PC-3 (cell line): Measurements from ENCODE around the gene SPOP. TPM values are rescaled to one million over a fixed set of nuclear protein-coding genes. Genes with fewer than 3 reads are reported as not detected.

ENCODE experiments used
- ATAC-seq: fragments of 200-7000 bp; cut with Tn5 transposase; 2 replicates; pipeline ENCODE4 v1.9.1; 2020; ENCODE audit warnings: mild to moderate bottlenecking, moderate library complexity
- BruUV-seq: library from RNA; stranded (reverse); fragments of 400-500 nt; replicated peaks from 2 replicates; lab custom pipeline; 2021; lab: Mats Ljungman, UMichigan
- CTCF ChIA-PET: fragments of 300-600 bp; sonication (Branson Sonifier 250); formaldehyde crosslinking; loops from one replicate; lab custom pipeline; 2022; ENCODE audit warnings: antibody characterized with exemption; lab: Charles Lee
- POLR2A ChIA-PET: fragments of 300-600 bp; sonication (Branson Sonifier 250); formaldehyde crosslinking; loops from one replicate; lab custom pipeline; 2022; ENCODE audit warnings: antibody characterized with exemption; ENCODE audit not compliant: unreplicated experiment; lab: Charles Lee
- DNase-seq: peaks from one replicate; pipeline ENCODE4 v3.0.0-alpha.2; 2015
- H2AFZ ChIP-seq: fragments of 300-600 bp; sonication (generic); 2 replicates; pipeline ENCODE4 v1.6.0; 2016; ENCODE audit warnings: antibody characterized with exemption, low read length
- H3F3A ChIP-seq: fragments of 300-600 bp; sonication (generic); one replicate; pipeline ENCODE4 v1.6.0; 2017; ENCODE audit warnings: antibody characterized with exemption, low read length, control low read depth, mild to moderate bottlenecking; ENCODE audit not compliant: unreplicated experiment
- H3K27ac ChIP-seq: fragments of 300-600 bp; sonication (generic); 2 replicates; pipeline ENCODE4 v1.5.1; 2016; ENCODE audit warnings: mild to moderate bottlenecking, low read length
- H3K27me3 ChIP-seq: fragments of 300-600 bp; sonication (generic); 2 replicates; pipeline ENCODE4 v1.6.1; 2016; ENCODE audit warnings: low read length, mixed read lengths
- H3K36me3 ChIP-seq: fragments of 300-600 bp; sonication (generic); 2 replicates; pipeline ENCODE4 v1.6.1; 2016; ENCODE audit warnings: low read depth, mixed run types, low read length, mixed read lengths
- H3K4me1 ChIP-seq: fragments of 300-600 bp; sonication (generic); 2 replicates; pipeline ENCODE4 v1.5.1; 2016; ENCODE audit warnings: low read length; ENCODE audit not compliant: insufficient read depth
- H3K4me2 ChIP-seq: fragments of 300-600 bp; sonication (generic); 2 replicates; pipeline ENCODE4 v1.6.0; 2016; ENCODE audit warnings: low read length
- H3K4me3 ChIP-seq: fragments of 300-600 bp; sonication (generic); 2 replicates; pipeline ENCODE4 v1.5.1; 2016; ENCODE audit warnings: mild to moderate bottlenecking, low read length, mixed read lengths
- H3K79me2 ChIP-seq: fragments of 300-600 bp; sonication (generic); 2 replicates; pipeline ENCODE4 v1.6.1; 2017; ENCODE audit warnings: low read length, mixed read lengths
- H3K9ac ChIP-seq: fragments of 300-600 bp; sonication (generic); 2 replicates; pipeline ENCODE4 v1.6.0; 2016; ENCODE audit warnings: mild to moderate bottlenecking, low read length
- H3K9me2 ChIP-seq: fragments of 300-600 bp; sonication (generic); replicated peaks from 2 replicates; pipeline ENCODE4 v1.6.1; 2016; ENCODE audit warnings: mixed run types, low read length, mixed read lengths
- H3K9me3 ChIP-seq: fragments of 300-600 bp; sonication (generic); 2 replicates; pipeline ENCODE4 v1.6.1; 2016; ENCODE audit warnings: low read length, mixed read lengths
- H4K20me1 ChIP-seq: fragments of 300-600 bp; sonication (generic); 2 replicates; pipeline ENCODE4 v1.6.1; 2016; ENCODE audit warnings: low read length, mixed read lengths
- EZH2 ChIP-seq: fragments of 300-600 bp; sonication (generic); IDR thresholded peaks from one replicate; pipeline ENCODE4 v1.6.1; 2017; ENCODE audit warnings: antibody characterized with exemption, mild to moderate bottlenecking, low read length; ENCODE audit not compliant: unreplicated experiment
- EZH2phosphoT487 ChIP-seq: fragments of 300-600 bp; sonication (generic); IDR thresholded peaks from 2 replicates; pipeline ENCODE4 v1.6.1; 2018; ENCODE audit warnings: mild to moderate bottlenecking, antibody characterized with exemption, low read length, borderline replicate concordance
- intact Hi-C: fragments of 100-400 bp; cut with micrococcal nuclease; formaldehyde crosslinking; loops from 2 replicates; pipeline ENCODE4 v1.9.0; 2023
- total RNA-seq: library from RNA; depleted of rRNA; stranded (reverse); fragments of >200 nt; gene quantifications from 2 replicates; pipeline ENCODE4 v1.2.3, GENCODE V29; 2014
- TF ChIP-seq, protein P1 (sequence below): fragments of 300-600 bp; sonication (generic); conservative IDR thresholded peaks from 2 replicates; pipeline ENCODE4 v1.5.1; 2017; ENCODE audit warnings: antibody characterized with exemption, low read depth, mild to moderate bottlenecking, low read length

Gene SPOP
- total RNA-seq, 1 experiment from 2014 or later = 54.7 TPM

DNA sequence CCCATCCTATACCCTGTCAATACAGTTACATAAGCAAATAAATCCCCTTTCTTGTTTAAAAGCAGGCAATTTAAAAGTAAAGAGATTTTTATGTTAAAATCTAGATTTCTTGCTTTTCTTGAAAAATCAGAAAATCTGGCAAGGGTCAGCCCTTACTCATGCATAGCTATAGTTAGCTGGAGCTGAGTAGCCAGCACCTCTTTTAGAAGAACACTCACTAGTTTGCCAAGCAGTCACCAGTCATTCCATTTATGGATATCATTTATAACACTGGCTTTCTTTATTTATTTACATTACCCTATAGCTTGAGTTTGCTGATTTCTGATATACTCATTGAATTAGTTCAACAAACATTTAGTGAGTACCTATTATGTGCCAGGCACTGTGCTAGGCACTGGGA is 56.5 kb downstream of the SPOP start:
- H4K20me1 ChIP-seq = no peaks in the 10 kb centered on the region; the same call in 1 of the 2 replicates
- no peaks in the 10 kb centered on the region for H3F3A ChIP-seq
- H3K9me2 ChIP-seq = no peaks in the 10 kb centered on the region
- DNase-seq = no peak
- no peak overlapping the region for H3K27ac ChIP-seq
- H3K27me3 ChIP-seq = no peaks in the 10 kb centered on the region
- POLR2A ChIA-PET = no interaction called here
- no peak overlapping the region for H3K9ac ChIP-seq
- H3K4me2 ChIP-seq = no peak overlapping the region
- no peak overlapping the region for H2AFZ ChIP-seq
- peaks cover 29% of the 10 kb centered on the region; the same call in 1 of the 2 replicates for H3K36me3 ChIP-seq
- no peak for ATAC-seq
- peaks cover 13% of the 10 kb centered on the region; the same call in 1 of the 2 replicates for H3K79me2 ChIP-seq
- no peaks in the 10 kb centered on the region for H3K4me1 ChIP-seq
- BruUV-seq = no TSS peak
- H3K4me3 ChIP-seq = no peak overlapping the region
- CTCF ChIA-PET = no interaction called here
- H3K9me3 ChIP-seq = no peaks in the 10 kb centered on the region
- intact Hi-C loops = no loop called here
- TF ChIP-seq EZH2 (no peak), EZH2phosphoT487 (no peak)
- TF ChIP-seq, protein P1, sequence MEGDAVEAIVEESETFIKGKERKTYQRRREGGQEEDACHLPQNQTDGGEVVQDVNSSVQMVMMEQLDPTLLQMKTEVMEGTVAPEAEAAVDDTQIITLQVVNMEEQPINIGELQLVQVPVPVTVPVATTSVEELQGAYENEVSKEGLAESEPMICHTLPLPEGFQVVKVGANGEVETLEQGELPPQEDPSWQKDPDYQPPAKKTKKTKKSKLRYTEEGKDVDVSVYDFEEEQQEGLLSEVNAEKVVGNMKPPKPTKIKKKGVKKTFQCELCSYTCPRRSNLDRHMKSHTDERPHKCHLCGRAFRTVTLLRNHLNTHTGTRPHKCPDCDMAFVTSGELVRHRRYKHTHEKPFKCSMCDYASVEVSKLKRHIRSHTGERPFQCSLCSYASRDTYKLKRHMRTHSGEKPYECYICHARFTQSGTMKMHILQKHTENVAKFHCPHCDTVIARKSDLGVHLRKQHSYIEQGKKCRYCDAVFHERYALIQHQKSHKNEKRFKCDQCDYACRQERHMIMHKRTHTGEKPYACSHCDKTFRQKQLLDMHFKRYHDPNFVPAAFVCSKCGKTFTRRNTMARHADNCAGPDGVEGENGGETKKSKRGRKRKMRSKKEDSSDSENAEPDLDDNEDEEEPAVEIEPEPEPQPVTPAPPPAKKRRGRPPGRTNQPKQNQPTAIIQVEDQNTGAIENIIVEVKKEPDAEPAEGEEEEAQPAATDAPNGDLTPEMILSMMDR = no peak

DNA sequence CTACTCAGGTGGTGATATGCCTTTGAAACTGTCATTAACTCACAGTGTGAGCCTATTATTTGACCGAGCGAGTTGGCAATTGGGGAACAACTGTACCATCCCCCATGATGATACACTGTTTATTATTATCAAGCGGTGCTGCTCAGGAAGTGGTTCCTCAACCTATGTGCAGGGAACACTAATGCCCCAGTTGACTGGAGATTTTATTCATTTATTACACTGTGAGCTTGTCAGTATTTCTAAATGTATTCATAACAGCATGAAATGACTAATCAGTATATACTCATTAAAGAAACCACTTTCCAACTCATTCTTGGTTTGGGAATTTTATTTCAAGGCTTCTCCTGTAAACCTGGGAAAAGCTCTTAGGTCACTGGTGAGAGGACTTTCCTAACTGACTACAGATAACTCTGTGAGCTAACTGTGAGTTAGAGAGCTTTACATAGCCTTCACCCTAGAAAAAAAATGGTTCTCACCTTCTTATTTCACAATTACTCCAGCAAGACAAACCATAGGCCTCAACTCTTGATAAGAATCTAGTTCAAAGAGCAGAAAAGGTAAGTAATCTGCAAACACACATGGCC is 59.8 kb downstream of the SPOP start:
- Histone ChIP-seq H3K4me1 (no peaks in the 10 kb centered on the region), H3K79me2 (no peaks in the 10 kb centered on the region), H4K20me1 (no peaks in the 10 kb centered on the region; the same call in 1 of the 2 replicates), H3K4me3 (no peak overlapping the region), H3K9ac (no peak overlapping the region), H3K27ac (peak overlapping the region; percentile 42), H3K9me2 (no peaks in the 10 kb centered on the region), H3F3A (no peaks in the 10 kb centered on the region), H3K36me3 (peaks cover 34% of the 10 kb centered on the region; the same call in 1 of the 2 replicates), H3K9me3 (no peaks in the 10 kb centered on the region), H3K4me2 (no peak overlapping the region), H3K27me3 (no peaks in the 10 kb centered on the region), H2AFZ (no peak overlapping the region)
- CTCF ChIA-PET = interaction anchor here (0.6 kb wide), 1 partner anchor 63 kb away, joined by 3 read pairs; no protein-coding TSS in a partner anchor
- intact Hi-C loops = no loop called here
- no TSS peak for BruUV-seq
- ATAC-seq (peak; percentile 73), DNase-seq (no peak)
- POLR2A ChIA-PET = no interaction called here
- TF ChIP-seq EZH2phosphoT487 (no peak), EZH2 (no peak)
- TF ChIP-seq, protein P1 = no peak

DNA sequence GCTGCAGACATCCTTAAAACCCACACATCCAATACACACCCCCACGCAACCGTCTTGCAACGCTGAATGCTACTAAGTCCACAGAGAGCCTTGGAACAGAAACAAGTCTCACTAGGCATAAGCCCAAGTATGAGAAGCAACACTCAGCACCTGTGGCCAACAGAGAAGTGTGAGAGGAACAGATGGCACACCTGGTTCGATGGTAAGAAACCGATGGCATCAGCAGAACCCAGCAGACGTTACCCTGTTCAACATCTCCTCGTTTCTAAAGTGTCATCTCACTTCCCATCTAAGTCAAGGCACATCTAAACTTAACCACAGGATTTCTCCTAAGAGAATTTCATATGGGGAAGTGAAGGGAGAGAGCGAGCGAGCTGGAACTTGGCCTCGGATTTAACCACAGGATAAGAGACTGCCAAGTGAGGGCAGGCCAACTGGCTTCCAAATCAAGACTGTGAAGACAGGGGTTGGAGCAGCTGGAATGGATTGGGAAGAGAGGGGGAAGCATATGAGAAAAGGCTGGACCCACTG is 61.2 kb downstream of the SPOP start:
- peaks cover 35% of the 10 kb centered on the region; the same call in 1 of the 2 replicates for H3K36me3 ChIP-seq
- DNase-seq (no peak), ATAC-seq (no peak)
- no peak overlapping the region for H3K9ac ChIP-seq
- no peaks in the 10 kb centered on the region for H3F3A ChIP-seq
- no peaks in the 10 kb centered on the region for H3K27me3 ChIP-seq
- no peak overlapping the region for H2AFZ ChIP-seq
- intact Hi-C loops = loop anchor here (2.0 kb wide), 1 partner anchor 78 kb away; no protein-coding TSS in a partner anchor
- no peak overlapping the region for H3K27ac ChIP-seq
- ChIA-PET POLR2A (interaction anchor here (0.5 kb wide), 1 partner anchor 52 kb away, joined by 9 read pairs; no protein-coding TSS in a partner anchor), CTCF (no interaction called here)
- no peak overlapping the region for H3K4me2 ChIP-seq
- no peaks in the 10 kb centered on the region for H3K79me2 ChIP-seq
- H3K9me3 ChIP-seq = no peaks in the 10 kb centered on the region
- TF ChIP-seq EZH2phosphoT487 = no peak
- TF ChIP-seq, protein P1 = no peak
- TF ChIP-seq EZH2 = no peak
- no peaks in the 10 kb centered on the region for H3K9me2 ChIP-seq
- H3K4me1 ChIP-seq = no peaks in the 10 kb centered on the region
- no peaks in the 10 kb centered on the region; the same call in 1 of the 2 replicates for H4K20me1 ChIP-seq
- H3K4me3 ChIP-seq = no peak overlapping the region
- no TSS peak for BruUV-seq
